H1 (cell line): ENCODE data around the gene SLC4A1AP. TPM values are rescaled to one million over a fixed set of nuclear protein-coding genes. Genes with fewer than 3 reads are reported as not detected.

Experiments used
- polyA plus RNA-seq, 7 experiments: library from polyadenylated mRNA; depleted of rRNA in 3 of 7; stranded (reverse) in 5 of 7; unstranded in 2 of 7; fragments of >200 nt in 5 of 7; fragments of 200-250 nt in 2 of 7; gene quantifications; 1 replicate in 5 of 7; 2 replicates in 1 of 7; 4 replicates in 1 of 7; pipeline versions ENCODE4 v1.2.1 to v1.2.3, GENCODE V29; 2011 to 2013; ENCODE audit warnings: missing spikeins in 2 of 7, mixed read lengths in 2 of 7
- small RNA-seq: library from polyadenylated mRNA; stranded (forward); fragments of <200 nt; extraction: miRNeasy Mini kit (QIAGEN cat#:217004); gene quantifications from one replicate; pipeline ENCODE3, GENCODE V24; 2013; ENCODE audit not compliant: insufficient read depth
- total RNA-seq: library from RNA; stranded (reverse); fragmentation: NEBNext Ultra II Directional; extraction: Animal tissue kit (Norgen Biotek cat#: 25700); gene quantifications from 2 replicates; pipeline ENCODE4 v1.2.1, GENCODE V29; 2021

Gene SLC4A1AP
- total and polyA plus RNA-seq, 2 of the 8 experiments (the other 6 are each of a cell fraction or from before 2014, with no cell fraction given) = 8.1 to 18.4 TPM

Small RNA genes within 50 kb of the gene (small RNA-seq; reads per million reads assigned to genes)
- not detected for gene RF00340

Other genes with a start within 250 kb of the SLC4A1AP start
- gene NRBP1, start 235.3 kb upstream of the SLC4A1AP start, total RNA-seq = 115 TPM in 2 replicates
- gene NRBP1, start 235.3 kb upstream of the SLC4A1AP start, polyA plus RNA-seq (2011; rRNA removed) = 137 and 145 TPM in 2 replicates
- 50.1 and 55.4 TPM in 2 replicates for gene KRTCAP3, start 221.5 kb upstream of the SLC4A1AP start, total RNA-seq
- gene KRTCAP3, start 221.5 kb upstream of the SLC4A1AP start, polyA plus RNA-seq (2011; rRNA removed) = 72.5 and 114 TPM in 2 replicates
- 14.0 and 15.9 TPM in 2 replicates for gene IFT172, start 174.1 kb upstream of the SLC4A1AP start, total RNA-seq
- gene IFT172, start 174.1 kb upstream of the SLC4A1AP start, polyA plus RNA-seq (2011; rRNA removed) = 12.9 and 13.5 TPM in 2 replicates
- gene FNDC4, start 168.7 kb upstream of the SLC4A1AP start, total RNA-seq = 13.4 and 14.7 TPM in 2 replicates
- gene FNDC4, start 168.7 kb upstream of the SLC4A1AP start, polyA plus RNA-seq (2011; rRNA removed) = 14.0 and 14.1 TPM in 2 replicates
- 0.57 and 1.2 TPM in 2 replicates for gene GCKR, start 167.1 kb upstream of the SLC4A1AP start, total RNA-seq
- 0.30 and 0.33 TPM in 2 replicates for gene GCKR, start 167.1 kb upstream of the SLC4A1AP start, polyA plus RNA-seq (2011; rRNA removed)
- gene ZNF512, start 80.8 kb upstream of the SLC4A1AP start, total RNA-seq = 37.9 and 39.2 TPM in 2 replicates
- 13.1 and 17.6 TPM in 2 replicates for gene ZNF512, start 80.8 kb upstream of the SLC4A1AP start, polyA plus RNA-seq (2011; rRNA removed)
- gene CCDC121, start 34.9 kb upstream of the SLC4A1AP start, total RNA-seq = 1.5 and 2.0 TPM in 2 replicates
- gene CCDC121, start 34.9 kb upstream of the SLC4A1AP start, polyA plus RNA-seq (2011; rRNA removed) = 0.68 and 0.94 TPM in 2 replicates
- 35.3 and 43.5 TPM in 2 replicates for gene GPN1, start 34.8 kb upstream of the SLC4A1AP start, total RNA-seq
- gene GPN1, start 34.8 kb upstream of the SLC4A1AP start, polyA plus RNA-seq (2011; rRNA removed) = 27.6 and 38.7 TPM in 2 replicates
- 21.8 and 22.2 TPM in 2 replicates for gene SUPT7L, start 275 bp upstream of the SLC4A1AP start, total RNA-seq
- gene SUPT7L, start 275 bp upstream of the SLC4A1AP start, polyA plus RNA-seq (2011; rRNA removed) = 24.6 and 26.6 TPM in 2 replicates
- 62.9 and 68.9 TPM in 2 replicates for gene MRPL33, start 107.8 kb downstream of the SLC4A1AP start, total RNA-seq
- gene MRPL33, start 107.8 kb downstream of the SLC4A1AP start, polyA plus RNA-seq (2011; rRNA removed) = 9.5 and 24.3 TPM in 2 replicates
- 0.75 and 1.1 TPM in 2 replicates for gene RBKS, start 226.5 kb downstream of the SLC4A1AP start, total RNA-seq
- 1.3 and 1.5 TPM in 2 replicates for gene RBKS, start 226.5 kb downstream of the SLC4A1AP start, polyA plus RNA-seq (2011; rRNA removed)
- 20.1 and 20.9 TPM in 2 replicates for gene BABAM2, start 226.8 kb downstream of the SLC4A1AP start, total RNA-seq
- 12.1 and 15.8 TPM in 2 replicates for gene BABAM2, start 226.8 kb downstream of the SLC4A1AP start, polyA plus RNA-seq (2011; rRNA removed)